OCI-LY3 (cell line): Measurements from ENCODE around the gene MED27.

Experiments used
- H2AFZ ChIP-seq: fragments of 200-600, 300-600 bp; shearing (Covaris generic); 2 replicates; pipeline ENCODE4 v1.6.0; 2014; ENCODE audit warnings: antibody characterized with exemption, low read depth, low read length
- H3K27ac ChIP-seq: fragments of 200-600, 300-600 bp; sonication (generic); 2 replicates; pipeline ENCODE4 v1.5.1; 2014; ENCODE audit warnings: mild to moderate bottlenecking, low read length, moderate library complexity, mixed read lengths
- H3K27me3 ChIP-seq: fragments of 200-600, 300-600 bp; sonication (generic); 2 replicates; pipeline ENCODE4 v1.6.1; 2014; ENCODE audit warnings: low read depth, low read length, mixed read lengths
- H3K36me3 ChIP-seq: fragments of 200-600, 300-600 bp; sonication (generic); replicated peaks from 2 replicates; pipeline ENCODE3; 2014; ENCODE audit warnings: low read depth, low read length, mixed read lengths
- H3K4me1 ChIP-seq: fragments of 300-600, 200-600 bp; sonication (generic); 2 replicates; pipeline ENCODE4 v1.6.1; 2014; ENCODE audit warnings: low read length, mixed read lengths
- H3K4me2 ChIP-seq: fragments of 200-600, 300-600 bp; sonication (generic); 2 replicates; pipeline ENCODE4 v1.6.1; 2014; ENCODE audit warnings: low read length, mixed read lengths
- H3K4me3 ChIP-seq: fragments of 300-600, 200-600 bp; sonication (generic); 2 replicates; pipeline ENCODE4 v1.5.1; 2014; ENCODE audit warnings: antibody characterized with exemption, mild to moderate bottlenecking, low read length, moderate library complexity
- H3K79me2 ChIP-seq: fragments of 300-600, 200-600 bp; shearing (Covaris generic); 2 replicates; pipeline ENCODE4 v1.6.1; 2014; ENCODE audit warnings: mild to moderate bottlenecking, low read length, mixed read lengths
- H3K9ac ChIP-seq: fragments of 300-600, 200-600 bp; shearing (Covaris generic); 2 replicates; pipeline ENCODE4 v1.6.0; 2014; ENCODE audit warnings: mild to moderate bottlenecking, low read length, moderate library complexity
- H3K9me3 ChIP-seq: fragments of 200-600, 300-600 bp; shearing (Covaris generic); 2 replicates; pipeline ENCODE4 v1.6.1; 2014; ENCODE audit warnings: low read length, mixed read lengths; ENCODE audit not compliant: insufficient read depth
- H4K20me1 ChIP-seq: fragments of 200-600, 300-600 bp; sonication (generic); 2 replicates; pipeline ENCODE4 v1.6.1; 2016; ENCODE audit warnings: low read length, mixed read lengths; ENCODE audit not compliant: insufficient read depth
- CTCF ChIP-seq: fragments of 200-600, 300-600 bp; sonication (generic); IDR thresholded peaks from 2 replicates; pipeline ENCODE4 v1.5.1; 2014; ENCODE audit warnings: antibody characterized with exemption, low read length, low read depth
- EZH2phosphoT487 ChIP-seq: fragments of 200-600 bp; shearing (Covaris generic); IDR thresholded peaks from 2 replicates; pipeline ENCODE4 v1.6.1; 2018; ENCODE audit warnings: antibody characterized with exemption, mixed run types, low read depth

Gene MED27

GRCh38 chr9:131839281-131840084, 240.2 kb downstream of the MED27 start:
- Histone ChIP-seq H3K27ac (no peak overlapping the region), H3K9ac (no peak overlapping the region), H3K79me2 (no peaks in the 10 kb centered on the region), H4K20me1 (no peaks in the 10 kb centered on the region), H3K4me2 (no peak overlapping the region), H3K27me3 (no peaks in the 10 kb centered on the region), H3K4me1 (no peaks in the 10 kb centered on the region), H3K4me3 (no peak overlapping the region), H3K9me3 (no peaks in the 10 kb centered on the region), H3K36me3 (no peaks in the 10 kb centered on the region), H2AFZ (no peak overlapping the region)
- TF ChIP-seq EZH2phosphoT487 (no peak), CTCF (no peak)

DNA sequence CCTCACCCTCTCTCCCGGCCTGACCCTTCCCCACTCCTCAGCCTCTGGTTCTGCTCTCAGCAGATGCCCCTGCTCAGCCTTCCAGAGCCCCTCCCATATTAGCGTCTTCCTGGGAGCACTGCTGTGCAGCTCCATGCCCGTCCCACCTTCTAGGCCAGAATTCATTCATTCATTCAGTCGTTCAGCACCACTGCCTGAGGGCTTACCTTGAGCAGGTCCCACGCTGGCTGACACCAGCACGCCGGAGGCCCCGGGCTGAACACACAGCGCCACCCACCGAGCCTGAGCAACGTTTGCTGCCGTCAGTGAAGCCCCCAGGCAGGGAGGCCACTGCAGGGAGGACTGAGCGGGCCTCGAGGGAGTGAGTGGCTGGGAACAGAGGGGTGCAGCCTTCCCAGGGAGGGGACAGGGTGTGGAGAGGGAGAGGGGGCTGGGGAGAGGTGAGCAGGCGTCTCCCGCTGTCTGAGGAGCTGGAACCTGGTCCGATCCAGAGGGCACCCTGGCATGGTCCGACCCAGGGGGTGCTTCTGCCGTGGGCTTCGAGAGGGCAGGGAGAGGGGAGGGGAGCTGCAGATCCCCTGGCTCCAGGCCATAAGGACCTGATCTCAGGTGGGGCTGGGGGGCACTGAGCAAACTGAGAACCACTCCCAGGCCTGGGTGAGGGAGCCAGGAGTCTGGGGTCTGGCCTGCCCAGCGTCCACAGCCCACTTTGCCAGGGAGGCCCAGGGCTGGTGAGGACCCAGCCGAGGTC, 241.0 kb downstream of the MED27 start:
- no peaks in the 10 kb centered on the region for H3K79me2 ChIP-seq
- no peak overlapping the region for H2AFZ ChIP-seq
- H3K4me1 ChIP-seq = no peaks in the 10 kb centered on the region
- no peaks in the 10 kb centered on the region for H3K36me3 ChIP-seq
- TF ChIP-seq EZH2phosphoT487 = no peak
- TF ChIP-seq CTCF = no peak
- H3K9me3 ChIP-seq = no peaks in the 10 kb centered on the region
- H3K27me3 ChIP-seq = no peaks in the 10 kb centered on the region
- H3K27ac ChIP-seq = no peak overlapping the region
- no peak overlapping the region for H3K4me2 ChIP-seq
- no peaks in the 10 kb centered on the region for H4K20me1 ChIP-seq
- no peak overlapping the region for H3K9ac ChIP-seq
- no peak overlapping the region for H3K4me3 ChIP-seq

- Histone ChIP-seq H3K27me3 (peaks cover under 1% of the 10 kb centered on the region; the same call in 1 of the 2 replicates), H4K20me1 (no peaks in the 10 kb centered on the region), H3K9ac (no peak overlapping the region), H3K36me3 (no peaks in the 10 kb centered on the region), H3K9me3 (no peaks in the 10 kb centered on the region), H3K27ac (no peak overlapping the region), H2AFZ (no peak overlapping the region), H3K4me3 (no peak overlapping the region), H3K4me1 (no peaks in the 10 kb centered on the region), H3K79me2 (no peaks in the 10 kb centered on the region), H3K4me2 (no peak overlapping the region)
- TF ChIP-seq CTCF (no peak), EZH2phosphoT487 (no peak)
These were observed 241.8 kb downstream of the MED27 start for GRCh38 chr9:131837836-131838235.

DNA sequence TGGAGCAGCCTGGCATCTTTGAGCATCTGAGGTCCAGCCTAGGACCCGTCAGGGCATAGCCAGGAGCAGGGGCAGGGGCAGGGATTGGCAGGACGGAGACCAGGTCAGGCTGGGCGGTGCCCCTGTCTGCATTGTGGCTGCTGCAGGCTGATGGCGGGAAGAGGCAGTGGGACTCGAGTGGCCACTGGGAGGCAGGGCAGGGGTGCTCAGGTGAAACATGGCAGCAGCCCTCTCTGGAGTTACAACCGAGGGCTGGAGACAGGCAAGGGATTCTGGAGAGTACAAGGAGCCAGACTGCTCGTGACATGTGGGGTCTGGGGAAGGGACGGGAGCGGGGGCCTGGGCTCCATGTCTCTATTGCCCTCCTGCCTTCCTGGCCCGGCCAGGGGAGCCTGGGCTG, 242.4 kb downstream of the MED27 start:
- 0 out of 2 replicates have a peak, but pooled peaks have one; percentile 4 for TF ChIP-seq CTCF
- no peak for TF ChIP-seq EZH2phosphoT487
- Histone ChIP-seq H3K9me3 (no peaks in the 10 kb centered on the region), H3K27ac (no peak overlapping the region), H3K4me3 (no peak overlapping the region), H3K79me2 (no peaks in the 10 kb centered on the region), H3K36me3 (no peaks in the 10 kb centered on the region), H3K9ac (no peak overlapping the region), H4K20me1 (no peaks in the 10 kb centered on the region), H3K4me2 (no peak overlapping the region), H3K4me1 (no peaks in the 10 kb centered on the region), H3K27me3 (peaks cover 4% of the 10 kb centered on the region; the same call in 1 of the 2 replicates), H2AFZ (no peak overlapping the region)
